SH-SY5Y (cell line): Measurements from ENCODE around the gene NPPA.

ENCODE experiments used
- GATA2 ChIP-seq: IDR thresholded peaks from 2 replicates; pipeline ENCODE4 v1.6.1; 2011; ENCODE audit warnings: mild to moderate bottlenecking, low read depth, low read length
- GATA3 ChIP-seq: IDR thresholded peaks from 2 replicates; pipeline ENCODE4 v1.6.1; 2011; ENCODE audit warnings: low read depth, mild to moderate bottlenecking, low read length, moderate library complexity

DNA sequence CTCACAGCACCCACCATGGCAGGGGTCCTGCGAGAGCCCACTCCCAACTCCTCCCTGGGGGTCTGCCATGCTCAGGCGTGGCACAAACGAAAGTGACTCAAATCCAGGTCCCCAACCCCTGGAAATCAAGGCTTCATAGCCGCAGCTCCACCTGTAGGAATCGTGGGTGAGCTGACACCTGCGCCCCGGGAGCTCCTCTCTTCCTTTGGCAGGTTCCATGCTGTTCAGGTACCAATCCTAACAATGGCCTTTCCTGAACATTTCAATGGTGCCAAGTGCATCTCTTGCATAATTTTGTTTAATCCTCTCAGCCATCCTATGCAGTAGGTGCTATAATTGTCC is 40.1 kb upstream of the NPPA start:
- no peak for TF ChIP-seq GATA3
- TF ChIP-seq GATA2, result no peak
